Kasumi-1 (cell line): ENCODE results near the gene SLC9C1.

Source experiments
- DNase-seq, 2 experiments: peaks; one replicate each; lab custom pipeline; 2025; lab: John Stamatoyannopoulos, UW

The SLC9C1 gene

GRCh38 chr3:112306825-112307224, 12.8 kb upstream of the SLC9C1 start:
- no peak for DNase-seq

DNA sequence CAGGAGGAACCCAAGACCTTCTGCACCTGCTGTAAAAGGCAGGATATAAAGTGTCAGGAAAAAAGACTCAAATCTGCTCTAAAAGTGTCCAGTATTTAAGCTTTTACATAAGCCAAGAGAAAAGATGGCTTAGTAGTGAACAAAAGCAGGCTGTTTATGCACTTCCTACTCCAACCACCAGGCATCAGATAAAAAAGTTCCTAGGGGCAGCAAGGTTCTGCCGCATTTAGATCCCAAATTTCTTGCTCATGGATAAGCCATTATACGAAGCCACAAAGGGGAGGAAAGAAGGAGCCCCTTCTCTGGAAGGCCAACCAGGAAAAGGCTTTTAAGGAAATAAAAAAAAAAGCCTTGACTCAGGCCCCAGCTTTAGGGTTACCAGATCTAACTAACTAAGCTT, 10.6 kb upstream of the SLC9C1 start:
- peak in 1 of 2 experiments; percentile 5 for DNase-seq

- no peak for DNase-seq
Measured at GRCh38 chr3:112303764-112304325, 9.8 kb upstream of the SLC9C1 start.

- DNase-seq = no peak
Measured at GRCh38 chr3:112302881-112303763, 9.1 kb upstream of the SLC9C1 start.

DNA sequence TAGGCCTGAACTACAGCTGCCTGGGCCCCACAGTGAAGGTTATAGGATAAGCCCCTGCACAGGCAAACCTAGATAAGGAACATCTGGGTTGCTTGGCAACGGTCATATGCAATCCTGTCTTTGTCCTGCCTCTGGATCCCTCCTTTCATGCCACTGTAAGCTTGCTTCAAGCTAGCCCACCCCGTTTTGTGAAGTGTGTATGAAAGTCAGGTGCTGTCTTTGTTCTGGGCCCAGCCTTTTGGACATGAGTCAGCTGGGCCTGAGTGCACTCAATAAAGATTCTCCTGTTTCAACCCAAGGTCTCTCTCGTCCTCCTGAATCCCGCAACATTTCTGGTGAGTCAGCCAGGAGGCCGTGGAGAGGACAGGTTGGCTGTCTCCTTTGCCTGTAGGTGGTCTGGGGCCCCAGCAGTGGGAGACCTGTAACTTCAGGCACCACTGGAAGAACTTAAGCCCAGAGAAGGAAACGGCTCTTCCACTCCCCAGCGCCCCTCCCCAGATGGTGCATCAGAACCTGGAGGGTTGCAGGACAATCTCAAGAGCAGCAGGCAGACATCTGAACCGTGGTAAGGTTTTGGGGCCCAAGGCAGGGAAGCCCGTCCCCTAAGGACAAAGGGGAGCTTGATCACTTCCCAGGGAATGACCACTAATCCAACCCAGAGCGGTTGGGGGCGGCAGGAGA, 8.3 kb upstream of the SLC9C1 start:
- DNase-seq = no peak

- no peak for DNase-seq
Measured at GRCh38 chr3:112298781-112299180, 4.8 kb upstream of the SLC9C1 start.

GRCh38 chr3:112297714-112298113, 3.7 kb upstream of the SLC9C1 start:
- peak; percentile 15 to 18 for DNase-seq

DNA sequence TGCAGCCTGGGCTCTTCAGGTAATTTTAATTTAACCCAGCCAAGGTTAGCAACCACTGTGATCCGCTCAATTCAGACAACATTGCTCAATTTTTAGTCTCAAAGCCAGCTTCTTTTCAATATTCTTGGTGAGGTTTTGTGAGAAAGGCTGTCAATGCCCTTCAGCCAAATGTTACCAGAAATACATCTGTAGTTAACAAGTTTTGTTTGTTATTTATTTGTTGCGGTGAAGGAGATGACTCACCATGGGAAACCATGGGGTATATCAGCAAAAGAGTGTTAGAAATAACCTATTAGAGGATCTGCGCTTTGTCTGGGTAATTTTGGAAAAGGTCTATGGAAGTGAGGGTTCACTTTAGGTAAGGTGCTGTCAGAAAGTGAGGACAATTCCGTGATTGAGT, 5.0 kb downstream of the SLC9C1 start:
- DNase-seq = no peak

GRCh38 chr3:112280266-112280665, 13.8 kb downstream of the SLC9C1 start:
- no peak for DNase-seq

GRCh38 chr3:112273536-112273935, 20.5 kb downstream of the SLC9C1 start:
- DNase-seq = no peak

- peak; percentile 18 to 28 for DNase-seq
Measured at GRCh38 chr3:112261742-112262141, 32.3 kb downstream of the SLC9C1 start.

GRCh38 chr3:112260563-112260962, 33.5 kb downstream of the SLC9C1 start:
- DNase-seq = no peak

DNA sequence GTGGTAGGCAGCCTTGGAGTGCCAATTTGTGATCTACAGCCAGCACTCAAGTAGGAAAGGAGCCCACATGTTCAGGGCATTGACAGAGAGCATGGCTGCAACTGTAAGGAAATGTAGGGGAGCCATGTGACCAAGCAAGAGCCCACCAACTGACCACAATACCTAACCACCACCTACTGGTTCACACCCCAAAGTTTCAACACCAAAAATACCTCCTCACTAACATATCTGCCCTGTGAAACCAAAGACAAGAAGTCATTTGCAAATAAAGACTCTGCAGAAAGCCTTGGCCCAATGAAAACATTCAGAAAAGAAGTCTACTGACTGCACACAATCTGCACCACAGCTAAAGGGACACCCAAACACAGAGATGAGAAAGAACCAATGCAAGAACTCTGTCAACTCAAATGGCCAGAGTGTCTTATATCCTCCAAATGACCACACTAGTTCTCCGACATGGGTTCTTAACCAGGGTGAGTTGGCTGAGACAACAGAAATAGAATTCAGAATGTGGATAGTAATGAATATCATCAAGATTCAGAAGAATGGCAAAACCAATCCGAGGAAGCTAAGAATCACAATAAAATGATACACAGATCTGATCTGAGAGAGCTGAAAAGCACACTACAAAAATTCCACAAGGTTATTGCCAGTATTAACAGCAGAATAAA, 40.6 kb downstream of the SLC9C1 start:
- DNase-seq = no peak

- no peak for DNase-seq
Measured at GRCh38 chr3:112247900-112248299, 46.1 kb downstream of the SLC9C1 start.

GRCh38 chr3:112247350-112247749, 46.7 kb downstream of the SLC9C1 start:
- DNase-seq = no peak

DNA sequence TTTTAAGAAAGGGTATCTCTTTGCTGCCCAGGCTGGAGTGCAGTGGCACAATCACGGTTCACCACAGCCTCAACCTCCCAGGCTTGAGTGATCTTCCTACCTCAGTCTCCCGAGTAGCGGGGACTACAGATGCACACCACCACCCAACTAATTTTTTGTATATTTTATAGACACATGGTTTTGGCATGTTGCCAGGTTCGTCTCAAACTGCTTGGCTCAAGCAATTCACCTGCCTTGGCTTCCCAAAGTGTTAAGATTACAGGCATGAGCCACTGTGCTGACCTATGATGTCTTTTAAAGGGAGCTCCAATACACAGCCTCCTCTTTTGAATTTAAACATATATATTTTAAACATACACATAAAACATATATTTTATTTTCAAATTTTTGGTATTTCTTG, 60.9 kb downstream of the SLC9C1 start:
- no peak for DNase-seq

DNA sequence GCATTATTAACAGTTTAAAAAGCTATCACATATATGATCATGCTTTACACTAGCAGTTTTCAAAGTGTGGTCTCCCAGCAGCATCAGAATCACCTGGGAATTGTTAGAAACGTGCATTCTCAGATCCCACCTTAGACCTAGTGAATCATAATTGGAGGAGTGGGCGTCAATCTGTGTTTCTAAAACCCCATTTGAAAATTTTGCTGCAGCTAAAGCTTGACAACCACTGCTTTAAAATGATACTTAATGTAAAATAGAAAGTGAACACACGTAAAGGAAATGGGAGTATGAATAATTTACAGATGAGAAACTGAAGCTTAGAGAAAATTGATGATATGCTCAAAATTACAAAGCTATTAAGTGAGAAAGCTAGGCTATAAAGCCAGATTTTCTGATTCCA, 62.3 kb downstream of the SLC9C1 start:
- DNase-seq = no peak

- no peak for DNase-seq
Measured at GRCh38 chr3:112230033-112230432, 64.0 kb downstream of the SLC9C1 start.

GRCh38 chr3:112228786-112229185, 65.2 kb downstream of the SLC9C1 start:
- DNase-seq = no peak

GRCh38 chr3:112200317-112200666, 93.7 kb downstream of the SLC9C1 start:
- DNase-seq = no peak

GRCh38 chr3:112199622-112200316, 94.2 kb downstream of the SLC9C1 start:
- DNase-seq = no peak

DNA sequence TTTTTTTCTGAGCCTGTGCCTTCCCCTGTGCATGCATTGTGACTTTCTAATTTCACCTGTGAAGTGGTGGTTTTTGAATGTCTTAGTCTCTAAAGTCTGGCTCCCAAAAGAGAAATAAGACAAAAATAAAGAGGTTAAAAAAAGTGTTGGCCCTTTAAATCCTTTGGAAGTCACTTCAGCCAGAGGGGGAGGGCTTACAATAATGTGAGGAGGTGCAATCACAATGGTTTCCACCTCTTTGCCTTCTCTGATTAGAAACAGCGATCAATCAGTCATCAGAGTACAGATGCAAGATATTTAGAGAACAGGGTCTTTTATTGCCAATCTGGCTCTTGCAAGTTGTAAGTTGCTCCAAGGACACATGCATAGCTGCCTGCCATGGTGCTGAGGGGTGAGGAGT, 96.9 kb downstream of the SLC9C1 start:
- no peak for DNase-seq
